GM19395 (cell line): ENCODE data around the gene LSR.

Experiments
- ATAC-seq: cut with Tn5 transposase; IDR thresholded peaks from one replicate; pipeline ENCODE4 v1.9.1; 2021; ENCODE audit warnings: mild to moderate bottlenecking, moderate library complexity; ENCODE audit not compliant: unreplicated experiment

The LSR gene

DNA sequence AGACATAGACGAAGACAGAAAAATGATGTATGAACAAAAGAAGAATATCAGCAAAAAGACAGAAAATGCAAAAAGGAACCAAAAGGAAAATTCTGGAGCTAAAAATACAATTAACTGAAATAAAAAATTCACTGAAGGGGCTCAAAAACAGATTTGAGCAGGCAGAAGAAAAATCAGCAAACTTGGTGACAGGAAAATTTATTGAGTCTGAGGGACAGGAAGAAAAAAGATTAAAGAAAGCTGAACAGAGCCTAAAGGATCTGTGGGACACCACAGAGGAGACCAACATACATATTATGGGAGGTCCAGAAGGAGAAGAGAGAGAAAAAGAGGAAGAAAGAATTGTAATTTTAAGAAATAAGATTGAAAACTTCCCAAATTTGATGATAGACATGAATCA is 7.4 kb upstream of the LSR start:
- no peak for ATAC-seq

GRCh38 chr19:35246466-35247092 is 2.2 kb upstream of the LSR start:
- ATAC-seq: no peak

GRCh38 chr19:35247526-35248309 is 1.1 kb upstream of the LSR start:
- peak; percentile 49 for ATAC-seq

DNA sequence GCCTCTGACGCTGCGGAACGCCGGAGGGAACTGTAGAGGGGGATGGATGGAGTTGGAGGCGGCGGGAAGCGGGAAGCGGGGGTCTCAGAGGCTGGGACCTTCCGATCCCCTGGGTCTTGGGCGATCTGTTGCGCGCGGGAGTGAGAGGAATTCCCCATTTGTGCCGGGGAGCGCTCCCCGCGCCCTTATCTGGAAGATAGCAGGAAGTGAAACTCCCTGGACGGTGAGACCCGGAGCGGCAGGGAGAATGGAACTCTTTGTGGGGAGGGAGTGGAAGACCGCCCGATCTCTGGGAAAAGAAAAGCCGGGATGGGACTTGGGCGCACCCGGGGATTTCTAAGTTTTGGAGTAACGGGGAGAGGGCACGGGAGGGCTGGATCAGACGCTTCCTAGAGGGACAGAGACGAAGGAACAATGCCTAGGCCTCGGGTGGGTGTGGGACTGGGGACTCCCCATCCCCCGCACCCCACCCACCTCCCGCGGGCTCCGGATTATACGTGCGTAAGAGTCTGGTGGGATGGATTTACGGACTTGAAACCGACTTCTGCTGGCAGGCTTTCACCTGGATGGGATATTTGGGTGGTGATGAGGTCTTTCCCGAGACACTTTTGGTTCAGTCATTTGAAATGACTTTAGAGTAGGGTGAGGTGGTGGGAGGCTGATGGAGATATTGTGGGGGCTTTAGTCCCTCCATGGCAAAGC is 495 bp downstream of the LSR start:
- ATAC-seq: no peak

DNA sequence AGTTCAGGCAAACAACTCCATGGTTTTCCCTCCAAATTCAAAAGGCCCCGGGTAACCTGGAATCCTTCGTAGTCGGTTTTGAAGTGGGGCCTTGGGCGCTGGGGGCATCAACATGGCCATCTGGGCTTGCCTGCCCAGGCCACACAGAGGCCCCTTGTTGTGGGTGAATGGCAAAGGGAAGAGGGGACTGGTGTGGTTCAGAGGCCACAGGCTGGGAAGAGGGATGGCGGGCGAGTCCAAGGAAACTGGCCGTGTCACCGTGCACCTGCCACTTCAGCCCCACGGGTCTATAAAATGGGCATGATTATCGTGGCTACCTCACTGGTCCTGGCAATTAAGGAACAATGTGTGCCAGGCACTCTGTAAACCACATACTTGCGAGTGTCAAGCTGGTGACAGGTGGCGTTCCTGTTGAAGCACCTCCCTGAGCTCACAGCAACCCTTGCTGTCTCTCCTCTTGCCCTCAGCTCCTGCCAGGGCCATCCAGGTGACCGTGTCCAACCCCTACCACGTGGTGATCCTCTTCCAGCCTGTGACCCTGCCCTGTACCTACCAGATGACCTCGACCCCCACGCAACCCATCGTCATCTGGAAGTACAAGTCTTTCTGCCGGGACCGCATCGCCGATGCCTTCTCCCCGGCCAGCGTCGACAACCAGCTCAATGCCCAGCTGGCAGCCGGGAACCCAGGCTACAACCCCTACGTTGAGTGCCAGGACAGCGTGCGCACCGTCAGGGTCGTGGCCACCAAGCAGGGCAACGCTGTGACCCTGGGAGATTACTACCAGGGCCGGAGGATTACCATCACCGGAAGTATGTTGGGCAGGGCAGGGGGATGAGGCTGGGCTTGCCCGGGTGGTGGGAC is 1.3 kb downstream of the LSR start:
- no peak for ATAC-seq

DNA sequence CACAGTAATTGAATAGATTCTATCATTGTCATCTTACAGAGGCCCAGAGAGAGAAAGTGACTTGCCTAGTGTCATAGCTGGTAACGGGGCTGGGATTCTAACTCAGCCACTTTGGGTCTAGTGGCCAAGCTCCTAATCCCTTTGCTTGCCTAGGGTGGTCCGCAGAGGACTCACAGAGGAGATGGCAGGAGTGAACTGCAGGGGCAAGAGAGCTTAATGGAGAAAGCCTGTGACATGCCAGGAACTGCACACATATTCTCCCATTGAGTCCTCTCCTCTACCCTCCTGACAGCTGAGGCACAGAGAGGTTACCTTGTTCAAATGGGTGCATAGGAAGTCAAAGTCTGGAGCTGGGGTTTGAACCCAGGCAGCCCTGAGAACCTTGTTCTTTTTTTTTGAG is 2.7 kb downstream of the LSR start:
- no peak for ATAC-seq

DNA sequence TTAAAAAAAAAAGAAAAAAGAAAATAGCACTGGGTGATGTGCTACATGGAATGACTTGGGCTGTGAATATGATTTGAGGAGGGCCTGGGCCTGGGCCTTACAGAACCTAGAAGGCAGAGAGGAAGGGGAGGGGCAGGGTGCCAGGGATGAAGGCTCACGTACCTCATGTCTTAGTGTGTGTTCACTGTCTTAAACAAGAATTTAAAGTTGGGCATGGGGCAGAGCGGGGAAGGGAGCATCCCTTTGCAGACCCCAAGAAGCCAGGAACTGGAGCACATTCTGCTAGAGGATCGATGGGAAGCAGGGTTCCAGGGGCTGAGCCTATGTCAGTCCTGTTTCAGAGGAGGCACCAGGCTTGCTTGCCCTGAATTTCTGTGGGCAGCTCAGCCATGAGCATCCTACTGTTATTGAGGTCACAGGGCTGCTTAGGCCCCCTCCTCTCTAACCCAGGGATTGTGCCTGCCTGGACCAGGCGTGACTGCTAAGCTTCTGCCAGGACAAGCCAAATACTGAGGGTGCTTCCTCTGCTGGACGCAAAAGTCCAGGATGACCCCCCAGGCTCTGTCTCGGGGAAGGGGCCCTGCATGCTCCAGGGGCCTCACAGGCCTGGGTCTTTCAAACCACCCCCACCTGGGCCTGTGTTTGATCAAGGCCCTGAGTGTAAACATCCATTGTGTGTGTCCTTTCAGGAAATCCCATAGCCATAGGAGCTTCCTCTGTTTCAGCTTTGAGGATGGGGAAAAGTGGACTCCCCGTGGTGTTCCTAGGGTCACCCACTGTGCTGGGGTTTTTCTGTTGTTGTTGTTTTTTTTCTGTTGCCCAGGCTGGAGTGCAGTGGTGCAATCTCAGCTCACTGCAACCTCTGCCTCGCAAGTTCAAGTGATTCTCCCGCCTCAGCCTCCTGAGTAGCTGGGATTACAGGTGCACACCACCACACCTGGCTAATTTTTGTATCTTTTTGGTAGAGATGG is 4.8 kb downstream of the LSR start:
- no peak for ATAC-seq

DNA sequence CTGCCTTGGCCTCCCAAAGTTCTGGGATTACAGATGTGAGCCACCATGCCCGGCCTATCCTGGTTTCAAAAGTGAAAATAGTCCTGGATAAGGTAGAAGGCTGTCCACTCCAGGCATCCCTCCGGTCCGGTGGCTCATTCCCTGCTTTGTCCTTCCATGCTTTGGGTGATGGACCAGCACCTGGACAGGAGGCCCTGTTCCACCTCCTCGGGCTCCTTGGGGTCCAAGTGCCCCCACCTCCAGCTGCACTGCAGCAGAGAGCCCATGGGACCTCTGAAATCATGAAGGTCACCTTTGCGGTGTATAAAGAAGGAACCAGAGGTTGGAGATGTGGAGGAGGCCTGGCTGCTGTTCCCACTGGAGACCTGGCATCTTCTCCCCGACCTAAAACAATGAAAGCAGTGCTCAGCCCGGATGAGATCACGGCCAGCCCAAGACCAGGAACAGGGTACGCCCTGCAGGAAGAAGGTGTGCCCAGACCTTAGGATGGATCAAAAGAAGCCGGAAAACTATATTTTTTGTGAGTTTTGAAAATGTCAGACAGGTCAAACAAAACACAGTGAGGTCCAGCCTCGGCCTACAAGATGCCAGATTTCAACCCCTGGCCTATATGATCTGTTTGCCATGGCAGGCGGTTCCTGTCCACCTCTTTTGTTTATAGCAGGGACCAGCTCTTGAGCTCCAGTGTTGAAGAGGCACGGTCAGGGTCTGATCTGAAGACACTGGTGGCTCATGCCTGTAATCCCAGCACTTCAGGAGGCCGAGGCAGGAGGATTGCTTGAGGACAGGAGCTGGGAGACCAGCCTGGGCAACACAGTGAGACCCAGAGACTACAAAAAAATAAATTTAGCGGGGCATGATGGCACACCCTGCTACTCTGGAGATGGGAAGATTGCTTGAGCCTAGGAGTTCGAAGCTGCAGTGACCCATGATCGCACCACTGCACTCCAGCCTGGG is 5.8 kb downstream of the LSR start:
- no peak for ATAC-seq

DNA sequence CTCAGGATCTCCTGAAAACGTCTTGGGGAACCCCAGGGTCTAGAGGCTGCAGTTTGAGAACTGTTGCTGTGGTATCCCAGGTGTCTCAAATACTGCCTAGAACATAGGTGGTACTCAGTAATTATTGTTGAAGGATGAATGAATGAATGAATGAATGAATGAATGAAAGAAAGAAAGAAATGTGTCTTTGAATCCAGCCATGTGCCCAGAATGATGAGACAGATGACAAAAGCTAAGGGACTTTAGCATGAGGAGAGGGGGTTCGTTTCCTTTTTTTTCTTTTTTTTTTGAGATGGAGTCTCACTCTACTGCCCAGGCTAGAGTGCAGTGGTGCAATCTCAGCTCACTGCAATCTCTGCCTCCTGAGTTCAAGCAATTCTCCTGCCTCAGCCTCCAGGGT is 7.8 kb downstream of the LSR start:
- no peak for ATAC-seq

DNA sequence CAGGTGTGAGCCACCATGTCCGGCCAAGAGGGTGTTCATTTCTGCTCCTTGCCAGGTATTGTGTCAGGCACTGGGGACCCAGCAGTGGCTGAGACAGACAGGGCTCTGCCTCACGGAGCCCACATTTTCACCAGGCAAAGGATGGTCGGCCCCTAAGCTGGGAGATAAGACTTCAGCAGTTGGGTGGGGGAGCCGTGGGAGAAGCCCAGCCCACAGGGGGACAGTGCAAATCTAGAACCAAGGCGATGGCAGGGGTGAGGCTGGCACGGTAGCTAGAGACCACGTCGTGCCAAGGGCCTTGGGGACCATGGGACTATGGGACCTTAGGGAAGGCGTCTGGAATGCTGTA is 8.3 kb downstream of the LSR start:
- ATAC-seq: no peak

DNA sequence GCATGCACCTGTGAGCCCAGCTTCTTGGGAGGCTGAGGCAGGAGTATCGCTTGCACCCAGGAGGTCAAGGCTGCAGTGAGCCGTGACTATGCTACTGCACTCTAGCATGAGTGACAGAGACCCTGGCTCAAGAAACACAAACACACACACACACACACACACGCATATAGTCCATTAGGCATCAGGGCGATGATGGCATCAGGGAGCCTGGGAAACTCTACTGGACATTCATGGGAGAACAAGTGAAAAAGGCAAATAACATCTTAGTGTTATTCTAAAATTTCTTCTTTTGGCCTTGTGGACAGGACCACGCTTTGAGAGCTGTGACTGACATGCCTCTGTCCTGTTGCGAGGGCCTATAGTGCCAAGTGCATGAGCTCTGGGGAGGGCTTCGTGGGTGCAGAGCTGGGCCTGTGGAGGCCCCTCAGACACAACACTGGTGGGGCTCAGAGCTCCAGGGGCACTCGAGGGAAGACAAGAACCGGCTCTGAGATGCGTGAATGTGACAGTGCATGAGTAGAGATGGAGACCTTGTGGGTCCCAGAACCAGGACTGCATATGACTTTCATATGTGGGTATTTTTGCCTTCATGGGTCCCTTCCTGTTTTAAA is 12.0 kb downstream of the LSR start:
- ATAC-seq: no peak

- no peak for ATAC-seq
Observed at GRCh38 chr19:35261356-35262100, 12.7 kb downstream of the LSR start.

- no peak for ATAC-seq
Observed at GRCh38 chr19:35262101-35262761, 13.4 kb downstream of the LSR start.

DNA sequence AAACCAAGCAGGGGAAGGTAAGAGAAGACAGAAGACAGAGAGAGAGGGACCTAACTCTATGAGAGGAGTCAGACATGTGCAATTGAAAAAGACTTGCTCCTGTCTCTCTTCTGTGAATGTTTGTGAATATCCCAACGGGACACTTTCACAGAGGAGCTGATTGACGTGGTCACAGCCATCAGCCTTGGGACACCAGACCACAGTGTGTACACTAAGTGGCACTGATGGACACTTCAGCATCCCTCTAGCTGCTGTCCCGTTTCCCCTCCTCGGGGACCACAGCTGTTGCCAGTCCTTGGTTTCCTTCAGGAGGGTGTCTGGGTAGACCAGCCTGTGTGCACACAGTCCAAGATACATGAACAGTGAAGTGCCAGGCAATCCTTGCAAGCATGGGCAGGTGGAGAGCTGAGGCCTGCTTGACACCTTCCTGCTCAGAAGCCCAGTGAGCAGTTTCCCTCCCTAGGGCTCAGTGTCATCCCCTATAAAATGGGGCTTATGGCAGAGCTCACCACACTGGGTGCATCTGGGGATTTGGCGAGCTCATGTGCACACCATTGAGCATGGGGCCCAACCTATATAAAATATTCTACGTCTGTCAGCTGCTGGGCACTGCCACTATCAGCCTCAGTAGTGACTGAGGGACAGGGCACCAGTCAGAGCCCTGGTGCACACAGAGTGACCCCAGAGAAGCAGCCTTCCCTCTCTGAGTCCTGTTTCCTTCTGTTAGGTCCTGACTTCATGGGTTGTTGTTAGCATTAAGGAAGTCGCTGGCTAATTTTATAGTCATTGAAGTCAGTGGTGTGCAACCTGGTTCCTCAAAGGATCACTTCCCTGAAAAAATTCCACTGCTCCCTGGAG is 15.7 kb downstream of the LSR start:
- ATAC-seq: no peak

GRCh38 chr19:35265126-35265899 is 16.5 kb downstream of the LSR start:
- ATAC-seq: no peak
